Measurements from ENCODE around the gene MRFAP1.
"Not testable (repeated sequence)": the region's sequence is repeated elsewhere in the genome, so short reads cannot be mapped to it uniquely, and the experiment has no call there.

MRFAP1 gene

DNA sequence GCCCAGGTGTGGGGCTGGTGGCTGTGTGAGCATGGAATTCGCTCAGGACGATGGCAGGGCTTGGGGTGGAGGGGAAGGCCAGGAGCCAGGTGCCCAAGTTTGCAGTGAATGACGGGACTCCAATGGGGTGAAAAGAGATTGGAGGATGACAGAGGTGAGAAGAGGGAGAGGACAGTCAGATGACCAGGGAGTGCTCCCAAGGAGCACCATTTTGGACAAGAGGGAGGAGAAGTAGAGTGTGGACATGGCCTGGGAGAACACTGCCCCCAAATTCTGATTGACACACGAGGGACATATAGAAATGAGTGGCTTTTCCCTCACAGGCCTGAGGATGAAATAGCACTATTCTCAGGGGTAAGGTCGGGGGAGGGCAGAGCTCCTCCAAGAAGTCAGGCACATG is 6.7 kb downstream of the MRFAP1 start:
- no peak overlapping the region for H3K4me3 ChIP-seq (ENCODE audit: low read depth, low read length)
- TF ChIP-seq, protein P1, sequence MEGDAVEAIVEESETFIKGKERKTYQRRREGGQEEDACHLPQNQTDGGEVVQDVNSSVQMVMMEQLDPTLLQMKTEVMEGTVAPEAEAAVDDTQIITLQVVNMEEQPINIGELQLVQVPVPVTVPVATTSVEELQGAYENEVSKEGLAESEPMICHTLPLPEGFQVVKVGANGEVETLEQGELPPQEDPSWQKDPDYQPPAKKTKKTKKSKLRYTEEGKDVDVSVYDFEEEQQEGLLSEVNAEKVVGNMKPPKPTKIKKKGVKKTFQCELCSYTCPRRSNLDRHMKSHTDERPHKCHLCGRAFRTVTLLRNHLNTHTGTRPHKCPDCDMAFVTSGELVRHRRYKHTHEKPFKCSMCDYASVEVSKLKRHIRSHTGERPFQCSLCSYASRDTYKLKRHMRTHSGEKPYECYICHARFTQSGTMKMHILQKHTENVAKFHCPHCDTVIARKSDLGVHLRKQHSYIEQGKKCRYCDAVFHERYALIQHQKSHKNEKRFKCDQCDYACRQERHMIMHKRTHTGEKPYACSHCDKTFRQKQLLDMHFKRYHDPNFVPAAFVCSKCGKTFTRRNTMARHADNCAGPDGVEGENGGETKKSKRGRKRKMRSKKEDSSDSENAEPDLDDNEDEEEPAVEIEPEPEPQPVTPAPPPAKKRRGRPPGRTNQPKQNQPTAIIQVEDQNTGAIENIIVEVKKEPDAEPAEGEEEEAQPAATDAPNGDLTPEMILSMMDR (conservative IDR thresholded peaks at IDR 0.05; ENCODE audit: low read depth, low read length) = no peak
- DNase-seq (ENCODE audit: low read depth) = no peak

DNA sequence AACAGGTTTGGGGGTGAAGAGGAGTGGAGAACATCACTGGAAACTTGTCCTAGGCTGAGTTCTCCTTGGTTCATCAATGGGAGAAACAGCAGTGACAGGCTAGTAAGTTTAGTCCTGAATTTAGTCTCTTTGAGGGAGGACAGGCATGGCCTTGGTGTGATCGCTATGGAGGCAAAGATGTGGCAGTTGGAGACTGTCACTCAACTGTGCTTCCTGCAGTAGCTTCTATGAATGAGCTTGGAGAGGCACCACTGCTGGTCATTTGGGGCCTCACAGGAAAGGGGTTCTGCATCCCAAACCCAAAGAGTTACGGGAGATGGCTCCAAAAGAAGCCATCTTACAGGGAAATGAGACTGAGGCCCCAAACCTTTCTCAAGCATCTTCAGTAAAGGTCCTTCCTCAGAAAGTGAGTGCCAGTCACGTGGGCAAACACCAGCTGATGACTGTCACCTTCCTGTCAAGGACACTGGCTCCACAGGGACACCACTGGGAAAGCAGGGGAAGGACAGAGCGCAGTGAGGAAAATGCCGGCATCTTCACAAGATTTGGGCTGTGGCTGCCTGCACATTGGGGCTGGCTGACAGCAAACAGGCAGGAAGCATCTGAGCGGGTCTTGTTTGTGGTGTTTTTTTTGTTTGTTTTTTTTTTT is 7.2 kb downstream of the MRFAP1 start:
- DNase-seq (ENCODE audit: low read depth) = no peak
- H3K4me3 ChIP-seq (ENCODE audit: low read depth, low read length) = no peak overlapping the region
- TF ChIP-seq, protein P1 (conservative IDR thresholded peaks at IDR 0.05; ENCODE audit: low read depth, low read length) = no peak

DNA sequence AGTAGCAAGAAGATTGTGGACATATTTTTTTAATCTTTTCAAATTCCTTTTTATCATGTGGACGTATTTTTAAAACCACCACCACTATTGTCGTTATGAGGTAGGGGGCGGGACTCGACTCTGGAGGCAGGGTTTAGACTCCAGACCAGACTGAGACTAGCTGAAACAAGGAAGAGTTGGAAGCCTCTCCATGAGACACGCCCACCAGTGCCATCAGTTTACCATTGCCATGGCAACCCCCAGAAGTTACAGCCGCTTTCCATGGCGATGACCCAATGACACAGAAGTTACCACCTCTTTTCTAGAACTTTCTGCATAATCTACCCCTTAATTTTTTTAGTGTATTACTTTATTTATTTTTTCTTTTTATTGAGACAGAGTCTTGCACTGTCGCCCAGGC is 8.7 kb downstream of the MRFAP1 start:
- no peak for DNase-seq (ENCODE audit: low read depth)
- TF ChIP-seq, protein P1 (conservative IDR thresholded peaks at IDR 0.05; ENCODE audit: low read depth, low read length) = no peak

DNA sequence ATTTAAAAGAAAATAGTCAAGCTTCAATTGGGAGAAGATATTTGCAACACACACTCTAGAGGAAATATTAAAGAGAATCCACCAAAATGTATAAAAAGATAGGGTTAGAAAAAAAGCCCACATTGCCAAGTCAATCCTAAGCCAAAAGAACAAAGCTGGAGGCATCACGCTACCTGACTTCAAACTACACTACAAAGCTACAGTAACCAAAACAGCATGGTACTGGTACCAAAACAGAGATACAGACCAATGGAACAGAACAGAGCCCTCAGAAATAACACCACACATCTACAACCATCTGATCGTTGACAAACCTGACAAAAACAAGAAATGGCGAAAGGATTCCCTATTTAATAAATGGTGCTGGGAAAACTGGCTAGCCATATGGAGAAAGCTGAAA is 13.7 kb downstream of the MRFAP1 start:
- H3K4me3 ChIP-seq (ENCODE audit: low read depth, low read length); DNase-seq (ENCODE audit: low read depth): not testable (repeated sequence)

More for the DNA sequence above, 8.7 kb downstream of the MRFAP1 start:
- no peak overlapping the region for H3K4me3 ChIP-seq (ENCODE audit: low read depth, low read length)

DNA sequence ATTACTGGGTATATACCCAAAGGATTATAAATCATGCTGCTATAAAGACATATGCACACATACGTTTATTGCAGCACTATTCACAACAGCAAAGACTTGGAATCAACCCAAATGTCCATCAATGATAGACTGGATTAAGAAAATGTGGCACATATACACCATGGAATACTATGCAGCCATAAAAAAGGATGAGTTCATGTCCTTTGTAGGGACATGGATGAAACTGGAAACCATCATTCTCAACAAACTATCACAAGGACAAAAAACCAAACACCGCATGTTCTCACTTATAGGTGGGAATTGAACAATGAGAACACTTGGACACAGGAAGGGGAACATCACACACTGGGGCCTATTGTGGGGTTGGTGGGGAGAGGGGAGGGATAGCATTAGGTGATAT is 14.8 kb downstream of the MRFAP1 start:
- not testable (repeated sequence) for H3K4me3 ChIP-seq (ENCODE audit: low read depth, low read length); DNase-seq (ENCODE audit: low read depth)

DNA sequence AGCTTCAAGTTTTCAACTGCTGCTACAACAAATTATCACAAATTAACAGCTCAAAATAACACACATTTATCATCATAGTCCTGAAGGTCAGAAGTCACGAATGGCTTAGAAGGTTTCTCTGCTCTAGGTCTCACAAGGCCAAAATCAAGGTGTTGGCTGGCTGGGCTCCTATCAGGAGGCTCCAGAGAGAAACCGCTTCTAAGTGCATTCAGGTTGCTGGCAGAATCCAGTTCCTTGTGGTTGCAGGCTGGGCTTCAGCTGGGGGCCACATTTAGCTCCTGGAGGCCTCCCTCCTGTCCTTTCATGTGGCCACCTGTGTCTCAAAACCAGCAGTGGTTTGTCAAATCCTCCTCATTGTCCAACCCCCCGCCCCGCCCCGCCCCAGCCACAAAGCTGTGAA is 15.4 kb downstream of the MRFAP1 start:
- TF ChIP-seq, protein P1 (conservative IDR thresholded peaks at IDR 0.05; ENCODE audit: low read depth, low read length) = no peak
- H3K4me3 ChIP-seq (ENCODE audit: low read depth, low read length) = no peak overlapping the region
- DNase-seq (ENCODE audit: low read depth) = no peak

DNA sequence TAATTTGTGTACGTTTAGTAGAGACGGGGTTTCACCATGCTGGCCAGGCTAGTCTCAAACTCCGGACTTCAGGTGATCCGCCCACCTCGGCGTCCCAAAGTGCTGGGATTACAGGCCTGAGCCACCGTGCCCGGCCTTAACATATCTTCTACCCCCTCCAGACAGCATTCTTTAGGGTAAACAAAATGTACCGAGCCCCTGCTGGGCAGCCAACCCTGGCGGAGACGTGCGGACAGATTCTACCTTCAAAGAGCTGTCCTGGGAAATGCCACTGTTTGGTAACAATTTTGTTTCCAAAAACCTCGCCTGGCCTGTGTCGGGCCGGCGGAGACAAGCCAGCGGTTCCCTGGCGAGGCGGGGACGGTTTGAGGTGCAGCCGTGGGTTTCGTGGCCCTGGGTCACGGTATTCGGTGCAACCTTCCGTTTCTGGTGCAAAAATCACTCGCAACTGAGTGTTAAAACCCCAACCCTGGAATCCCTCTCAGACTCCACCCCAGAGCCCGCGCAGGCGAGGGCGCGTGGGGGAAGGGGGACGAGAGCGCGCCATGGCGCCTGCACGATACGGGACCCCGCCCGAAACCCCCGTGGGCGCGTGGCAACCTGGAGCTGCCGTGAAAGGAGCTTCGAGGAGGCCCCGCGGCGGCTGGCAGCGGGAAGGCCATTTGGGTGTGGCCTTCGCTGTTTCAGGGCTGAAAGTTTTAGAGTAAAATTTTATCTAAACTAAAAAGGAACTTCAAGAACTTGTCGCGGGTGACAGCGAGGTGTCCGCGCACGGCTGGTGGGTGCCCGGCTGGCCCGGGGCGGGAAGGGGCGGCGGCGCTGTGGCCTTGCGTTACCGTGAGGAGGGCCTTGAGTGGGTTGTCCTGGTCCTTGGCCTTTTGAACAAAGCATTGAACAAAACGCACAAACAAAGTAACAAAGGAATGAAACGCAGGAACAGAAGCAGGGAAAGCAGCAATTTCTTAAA is 17.0 kb downstream of the MRFAP1 start:
- no peak for DNase-seq (ENCODE audit: low read depth)
- H3K4me3 ChIP-seq (ENCODE audit: low read depth, low read length) = no peak overlapping the region
- TF ChIP-seq, protein P1 (conservative IDR thresholded peaks at IDR 0.05; ENCODE audit: low read depth, low read length) = no peak

DNA sequence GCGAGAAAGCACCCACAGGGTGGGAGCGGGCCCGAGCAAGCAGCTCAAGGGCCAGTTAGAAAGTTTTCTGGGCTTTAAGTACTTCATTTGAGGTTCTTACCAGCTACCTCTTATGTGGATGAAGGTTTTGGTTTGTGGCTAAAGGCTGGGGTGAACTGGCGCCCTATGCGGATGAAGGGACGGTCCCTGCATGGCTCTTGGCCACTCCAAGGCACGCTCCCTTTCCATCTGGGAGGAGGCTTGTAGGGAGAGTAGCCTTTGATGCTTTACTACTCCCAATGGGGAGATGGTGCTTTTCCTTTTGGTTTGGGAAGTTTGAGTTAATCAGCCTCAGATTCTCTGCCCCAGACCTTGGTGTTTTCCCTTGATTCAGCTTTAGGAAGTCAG is 17.7 kb downstream of the MRFAP1 start:
- TF ChIP-seq, protein P1 (conservative IDR thresholded peaks at IDR 0.05; ENCODE audit: low read depth, low read length) = no peak
- DNase-seq (ENCODE audit: low read depth) = no peak
- peak overlapping the region; percentile 49 for H3K4me3 ChIP-seq (ENCODE audit: low read depth, low read length)

Data from choroid plexus epithelial cell (primary cell).